Measurements from ENCODE around the gene EEFSEC.

GRCh38 chr3:128133273-128133883 lies 19.9 kb upstream of the EEFSEC start:
- TF ChIP-seq CTCF (IDR thresholded peaks at IDR 0.05 in 8 of 11, conservative IDR thresholded peaks at IDR 0.05 in 3 of 11) (peak; percentile 32 to 84 (median 61)), POLR2A (IDR thresholded peaks at IDR 0.05) (no peak), POLR2AphosphoS5 (IDR thresholded peaks at IDR 0.05) (no peak)
